K562 (cell line): ENCODE measurements around the gene CDT1. TPM values are rescaled to one million over a fixed set of nuclear protein-coding genes. Genes with fewer than 3 reads are reported as not detected.

Source experiments
- AFF4 ChIP-seq: sonication (generic); formaldehyde crosslinking; IDR thresholded peaks from 2 replicates; pipeline ENCODE4 v1.8.0; 2023; ENCODE audit warnings: mild to moderate bottlenecking, missing genetic modification reagents
- GMEB1 ChIP-seq: fragments of 250-450 bp; sonication (Bioruptor Pico); IDR thresholded peaks from 2 replicates; pipeline ENCODE4 v1.4.0; 2020; ENCODE audit warnings: mild to moderate bottlenecking
- SRSF7 ChIP-seq: fragments of 200-400 bp; formaldehyde crosslinking; optimal IDR thresholded peaks from 2 replicates; pipeline ENCODE3; 2017; ENCODE audit warnings: mild to moderate bottlenecking, low read depth, low read length
- U2AF2 ChIP-seq: fragments of 200-400 bp; formaldehyde crosslinking; optimal IDR thresholded peaks from 2 replicates; pipeline ENCODE3; 2017; ENCODE audit warnings: low read depth, mild to moderate bottlenecking, low read length
- ZBTB34 ChIP-seq: fragments of 250-450 bp; sonication (Bioruptor Pico); IDR thresholded peaks from 2 replicates; pipeline ENCODE4 v1.8.0; 2021; ENCODE audit warnings: mild to moderate bottlenecking, moderate library complexity
- ZNF766 ChIP-seq: fragments of 200-800 bp; sonication (Bioruptor generic); conservative IDR thresholded peaks from 2 replicates; pipeline ENCODE4 v1.6.1; 2016; ENCODE audit warnings: missing genetic modification characterization, missing compliant biosample characterization
- polyA plus RNA-seq, 8 experiments: library from polyadenylated mRNA; depleted of rRNA in 4 of 8; stranded (reverse) in 5 of 8; unstranded in 3 of 8; fragments of >200 nt; fragmentation: Nextera tagmentation in 2 of 8; fragmentation: Illumina TruSeq in 1 of 8; extraction: Ambion mirVana in 2 of 8; extraction: Trizol in 1 of 8; gene quantifications; 2 replicates each; pipeline versions ENCODE4 v1.2.1 to v1.2.3, GENCODE V29; 2011 to 2014; ENCODE audit warnings: inconsistent platforms in 1 of 8, missing spikeins in 1 of 8
- total RNA-seq, 7 experiments: library from RNA; depleted of rRNA in 6 of 7; stranded (reverse); fragments of >200 nt in 6 of 7; fragmentation: Illumina TruSeq in 2 of 7; extraction: Trizol in 2 of 7; gene quantifications; 2 replicates each; pipeline versions ENCODE4 v1.2.1 to v1.2.3, GENCODE V29; 2011 to 2021; ENCODE audit warnings: low replicate concordance in 1 of 7

CDT1 gene
- total and polyA plus RNA-seq, 9 of the 15 experiments (the other 6 are each of a cell fraction or from before 2014, with no cell fraction given), result 0.92 to 178 (median 14.2) TPM

GRCh38 chr16:88762941-88763340 lies 40.6 kb upstream of the CDT1 start (continued):
- TF ChIP-seq GMEB1 (CRISPR knock-in tag), result no peak
- TF ChIP-seq AFF4 (CRISPR knock-in tag), result no peak
- TF ChIP-seq ZNF766 (CRISPR knock-in tag), result no peak
- no peak for TF ChIP-seq U2AF2
- no peak for TF ChIP-seq SRSF7
- TF ChIP-seq ZBTB34 (CRISPR knock-in tag), result no peak
- TF ChIP-seq, all 486 proteins: peak for 0
